WTC11 (cell line): Measurements from ENCODE around the gene ZNF292. TPM values are rescaled to one million over a fixed set of nuclear protein-coding genes. Genes with fewer than 3 reads are reported as not detected.

Experiments
- ATAC-seq: fragments of 200-7000 bp; cut with Tn5 transposase; 2 replicates; pipeline ENCODE4 v1.10.0; 2021; ENCODE audit warnings: mild to moderate bottlenecking, moderate library complexity
- CTCF ChIA-PET: fragments of 300-600 bp; sonication (Branson Sonifier 250); formaldehyde crosslinking; loops from one replicate; lab custom pipeline; 2021; ENCODE audit warnings: antibody characterized with exemption; lab: Charles Lee
- POLR2A ChIA-PET: fragments of 350-600 bp; sonication (Branson Sonifier 250); formaldehyde crosslinking; loops from one replicate; lab custom pipeline; 2021; ENCODE audit warnings: antibody characterized with exemption; lab: Charles Lee
- DNase-seq: peaks from one replicate; pipeline ENCODE4 v3.0.0; 2021; ENCODE audit warnings: low spot score
- H3K27ac Mint-ChIP-seq: 2 replicates; pipeline ENCODE4 v1.8.0; 2021; ENCODE audit warnings: mixed read lengths
- H3K27me3 Mint-ChIP-seq: 2 replicates; pipeline ENCODE4 v1.8.0; 2021; ENCODE audit warnings: low read depth, mild to moderate bottlenecking, moderate library complexity, mixed read lengths
- H3K36me3 Mint-ChIP-seq: 2 replicates; pipeline ENCODE4 v1.8.0; 2021; ENCODE audit warnings: mixed read lengths
- H3K4me1 Mint-ChIP-seq: 2 replicates; pipeline ENCODE4 v1.8.0; 2022; ENCODE audit warnings: mixed read lengths
- H3K4me3 Mint-ChIP-seq: 2 replicates; pipeline ENCODE4 v1.8.0; 2021; ENCODE audit warnings: mild to moderate bottlenecking, moderate library complexity, mixed read lengths
- H3K9me3 Mint-ChIP-seq: 2 replicates; pipeline ENCODE4 v1.8.0; 2021; ENCODE audit warnings: mixed read lengths
- ELF4 ChIP-seq: sonication (generic); formaldehyde crosslinking; IDR thresholded peaks from 2 replicates; pipeline ENCODE4 v1.8.1; 2022; ENCODE audit warnings: low read depth, mild to moderate bottlenecking, moderate library complexity, missing genetic modification reagents
- ESRRA ChIP-seq: sonication (generic); formaldehyde crosslinking; IDR thresholded peaks from 2 replicates; pipeline ENCODE4 v1.8.1; 2022; ENCODE audit warnings: mild to moderate bottlenecking, missing genetic modification reagents, borderline replicate concordance
- GABPB1 ChIP-seq: sonication (generic); formaldehyde crosslinking; IDR thresholded peaks from 2 replicates; pipeline ENCODE4 v1.8.1; 2023; ENCODE audit warnings: mild to moderate bottlenecking, missing genetic modification reagents
- KAT7 ChIP-seq: sonication (generic); formaldehyde crosslinking; IDR thresholded peaks from 2 replicates; pipeline ENCODE4 v1.8.1; 2023; ENCODE audit warnings: missing genetic modification reagents, mild to moderate bottlenecking, borderline replicate concordance
- MXD4 ChIP-seq: fragments of 250-450 bp; sonication (Bioruptor Pico); IDR thresholded peaks from 2 replicates; pipeline ENCODE4 v1.8.0; 2021; ENCODE audit warnings: mild to moderate bottlenecking, moderate library complexity, borderline replicate concordance
- NFYB ChIP-seq: sonication (generic); formaldehyde crosslinking; conservative IDR thresholded peaks from 2 replicates; pipeline ENCODE4 v1.8.0; 2022; ENCODE audit warnings: low read depth, missing genetic modification reagents
- OVOL2 ChIP-seq: fragments of 250-450 bp; sonication (Bioruptor Pico); IDR thresholded peaks from 2 replicates; pipeline ENCODE4 v1.9.0; 2021; ENCODE audit warnings: mild to moderate bottlenecking, borderline replicate concordance
- RORB ChIP-seq: fragments of 250-450 bp; sonication (Bioruptor Pico); IDR thresholded peaks from 2 replicates; pipeline ENCODE4 v1.9.0; 2021; ENCODE audit warnings: mild to moderate bottlenecking
- SMAD3 ChIP-seq: sonication (generic); formaldehyde crosslinking; IDR thresholded peaks from 2 replicates; pipeline ENCODE4 v1.8.0; 2022; ENCODE audit warnings: missing genetic modification reagents, mild to moderate bottlenecking, borderline replicate concordance
- SOX15 ChIP-seq: fragments of 250-450 bp; sonication (Bioruptor Pico); IDR thresholded peaks from 2 replicates; pipeline ENCODE4 v1.9.0; 2021; ENCODE audit warnings: mild to moderate bottlenecking
- TCF7 ChIP-seq: sonication (generic); formaldehyde crosslinking; IDR thresholded peaks from 2 replicates; pipeline ENCODE4 v1.8.0; 2022; ENCODE audit warnings: mild to moderate bottlenecking, low read depth, missing genetic modification reagents, moderate library complexity
- total RNA-seq: library from RNA; stranded (reverse); gene quantifications from 3 replicates; pipeline ENCODE4 v1.2.3, GENCODE V29; 2021
- TF ChIP-seq, protein P1 (sequence below): fragments of 250-450 bp; sonication (Bioruptor Pico); IDR thresholded peaks from 2 replicates; pipeline ENCODE4 v1.9.0; 2021; ENCODE audit warnings: moderate library complexity, mild to moderate bottlenecking, inconsistent platforms, borderline replicate concordance
- TF ChIP-seq, protein P2 (sequence below): sonication (generic); formaldehyde crosslinking; IDR thresholded peaks from 2 replicates; pipeline ENCODE4 v1.8.0; 2022; ENCODE audit warnings: mild to moderate bottlenecking, missing genetic modification reagents
- TF ChIP-seq, protein P3 (sequence below): sonication (generic); formaldehyde crosslinking; IDR thresholded peaks from 2 replicates; pipeline ENCODE4 v1.8.1; 2022; ENCODE audit warnings: low read depth, missing genetic modification reagents, borderline replicate concordance
- TF ChIP-seq, protein P4 (sequence below): sonication (generic); formaldehyde crosslinking; IDR thresholded peaks from 2 replicates; pipeline ENCODE4 v1.8.1; 2022; ENCODE audit warnings: mild to moderate bottlenecking, moderate library complexity, missing genetic modification reagents
- TF ChIP-seq, protein P5 (sequence below): sonication (generic); formaldehyde crosslinking; conservative IDR thresholded peaks from 2 replicates; pipeline ENCODE4 v1.8.1; 2023; ENCODE audit warnings: mild to moderate bottlenecking, low read depth, missing genetic modification reagents, moderate library complexity
- TF ChIP-seq, protein P6 (sequence below): sonication (generic); formaldehyde crosslinking; IDR thresholded peaks from 2 replicates; pipeline ENCODE4 v1.8.1; 2023; ENCODE audit warnings: mild to moderate bottlenecking, missing genetic modification reagents
- TF ChIP-seq, protein P7 (sequence below): sonication (generic); formaldehyde crosslinking; IDR thresholded peaks from 2 replicates; pipeline ENCODE4 v1.8.0; 2023; ENCODE audit warnings: missing genetic modification reagents, mild to moderate bottlenecking, borderline replicate concordance
- TF ChIP-seq, protein P8 (sequence below): sonication (generic); formaldehyde crosslinking; IDR thresholded peaks from 2 replicates; pipeline ENCODE4 v1.8.1; 2023; ENCODE audit warnings: mild to moderate bottlenecking, missing genetic modification reagents, moderate library complexity

ZNF292 gene
- total RNA-seq, 1 experiment from 2014 or later = 42.1 TPM

DNA sequence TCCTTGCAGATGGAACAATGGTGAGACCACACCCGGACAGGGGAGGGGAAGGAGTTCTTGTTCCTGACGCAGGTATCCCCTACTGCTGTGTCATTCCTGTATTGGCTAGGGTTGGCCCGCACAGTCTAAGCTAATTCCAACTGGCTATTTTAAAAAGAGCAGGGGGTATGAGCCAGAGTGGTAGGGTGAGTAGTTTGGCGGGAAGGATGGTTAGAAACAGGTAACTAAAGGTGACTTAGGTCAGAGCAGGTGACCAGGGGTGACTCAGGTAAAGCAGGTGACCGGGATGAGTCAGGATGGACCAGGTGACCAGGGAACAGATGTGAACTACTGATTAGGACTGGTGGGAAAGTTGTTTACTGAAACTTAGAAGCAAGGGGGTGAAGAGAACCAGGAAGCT lies 58.0 kb downstream of the ZNF292 start (continued):
- TF ChIP-seq, protein P1, sequence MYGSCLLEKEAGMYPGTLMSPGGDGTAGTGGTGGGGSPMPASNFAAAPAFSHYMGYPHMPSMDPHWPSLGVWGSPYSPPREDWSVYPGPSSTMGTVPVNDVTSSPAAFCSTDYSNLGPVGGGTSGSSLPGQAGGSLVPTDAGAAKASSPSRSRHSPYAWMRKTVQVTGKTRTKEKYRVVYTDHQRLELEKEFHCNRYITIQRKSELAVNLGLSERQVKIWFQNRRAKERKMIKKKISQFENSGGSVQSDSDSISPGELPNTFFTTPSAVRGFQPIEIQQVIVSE (CRISPR knock-in tag) = no peak
- no peak for TF ChIP-seq NFYB (CRISPR knock-in tag)
- TF ChIP-seq TCF7 (CRISPR knock-in tag) = no peak
- TF ChIP-seq, protein P2, sequence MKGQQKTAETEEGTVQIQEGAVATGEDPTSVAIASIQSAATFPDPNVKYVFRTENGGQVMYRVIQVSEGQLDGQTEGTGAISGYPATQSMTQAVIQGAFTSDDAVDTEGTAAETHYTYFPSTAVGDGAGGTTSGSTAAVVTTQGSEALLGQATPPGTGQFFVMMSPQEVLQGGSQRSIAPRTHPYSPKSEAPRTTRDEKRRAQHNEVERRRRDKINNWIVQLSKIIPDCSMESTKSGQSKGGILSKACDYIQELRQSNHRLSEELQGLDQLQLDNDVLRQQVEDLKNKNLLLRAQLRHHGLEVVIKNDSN (CRISPR knock-in tag) = no peak
- no peak for TF ChIP-seq SOX15 (CRISPR knock-in tag)

DNA sequence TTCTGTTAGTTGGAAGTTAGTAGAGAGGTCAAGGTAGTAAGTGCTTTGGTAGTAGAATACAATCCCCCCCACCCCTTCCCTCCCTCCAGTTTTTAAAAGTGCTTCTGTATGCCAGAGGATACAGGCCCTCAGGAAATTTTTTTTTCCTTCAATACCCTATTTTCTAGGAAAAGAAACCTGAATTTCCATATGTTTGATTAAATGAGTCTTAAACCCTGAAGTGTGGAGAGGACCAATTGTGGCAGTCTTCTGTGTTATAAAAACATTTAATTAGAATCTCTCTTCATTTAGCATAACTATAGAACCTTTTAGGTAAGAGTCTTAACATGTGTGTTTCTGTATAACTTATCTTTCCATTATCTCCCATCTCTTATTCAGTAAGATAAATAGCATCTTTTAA lies 59.5 kb downstream of the ZNF292 start:
- ATAC-seq = no peak
- peaks cover 10% of the 10 kb centered on the region for H3K36me3 Mint-ChIP-seq
- no peaks in the 10 kb centered on the region for H3K27me3 Mint-ChIP-seq
- no peak for DNase-seq
- peaks cover 49% of the 10 kb centered on the region for H3K4me1 Mint-ChIP-seq
- H3K4me3 Mint-ChIP-seq = no peak overlapping the region
- no peaks in the 10 kb centered on the region for H3K9me3 Mint-ChIP-seq
- TF ChIP-seq, protein P3, sequence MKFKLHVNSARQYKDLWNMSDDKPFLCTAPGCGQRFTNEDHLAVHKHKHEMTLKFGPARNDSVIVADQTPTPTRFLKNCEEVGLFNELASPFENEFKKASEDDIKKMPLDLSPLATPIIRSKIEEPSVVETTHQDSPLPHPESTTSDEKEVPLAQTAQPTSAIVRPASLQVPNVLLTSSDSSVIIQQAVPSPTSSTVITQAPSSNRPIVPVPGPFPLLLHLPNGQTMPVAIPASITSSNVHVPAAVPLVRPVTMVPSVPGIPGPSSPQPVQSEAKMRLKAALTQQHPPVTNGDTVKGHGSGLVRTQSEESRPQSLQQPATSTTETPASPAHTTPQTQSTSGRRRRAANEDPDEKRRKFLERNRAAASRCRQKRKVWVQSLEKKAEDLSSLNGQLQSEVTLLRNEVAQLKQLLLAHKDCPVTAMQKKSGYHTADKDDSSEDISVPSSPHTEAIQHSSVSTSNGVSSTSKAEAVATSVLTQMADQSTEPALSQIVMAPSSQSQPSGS (CRISPR knock-in tag) = no peak
- TF ChIP-seq ESRRA (CRISPR knock-in tag) (no peak), MXD4 (CRISPR knock-in tag) (no peak), RORB (no peak), GABPB1 (CRISPR knock-in tag) (no peak), NFYB (CRISPR knock-in tag) (no peak), KAT7 (CRISPR knock-in tag) (no peak), OVOL2 (no peak), ELF4 (no peak), SMAD3 (CRISPR knock-in tag) (no peak)
- TF ChIP-seq, protein P4, sequence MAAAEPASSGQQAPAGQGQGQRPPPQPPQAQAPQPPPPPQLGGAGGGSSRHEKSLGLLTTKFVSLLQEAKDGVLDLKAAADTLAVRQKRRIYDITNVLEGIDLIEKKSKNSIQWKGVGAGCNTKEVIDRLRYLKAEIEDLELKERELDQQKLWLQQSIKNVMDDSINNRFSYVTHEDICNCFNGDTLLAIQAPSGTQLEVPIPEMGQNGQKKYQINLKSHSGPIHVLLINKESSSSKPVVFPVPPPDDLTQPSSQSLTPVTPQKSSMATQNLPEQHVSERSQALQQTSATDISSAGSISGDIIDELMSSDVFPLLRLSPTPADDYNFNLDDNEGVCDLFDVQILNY (CRISPR knock-in tag) = no peak
- TF ChIP-seq, protein P5, sequence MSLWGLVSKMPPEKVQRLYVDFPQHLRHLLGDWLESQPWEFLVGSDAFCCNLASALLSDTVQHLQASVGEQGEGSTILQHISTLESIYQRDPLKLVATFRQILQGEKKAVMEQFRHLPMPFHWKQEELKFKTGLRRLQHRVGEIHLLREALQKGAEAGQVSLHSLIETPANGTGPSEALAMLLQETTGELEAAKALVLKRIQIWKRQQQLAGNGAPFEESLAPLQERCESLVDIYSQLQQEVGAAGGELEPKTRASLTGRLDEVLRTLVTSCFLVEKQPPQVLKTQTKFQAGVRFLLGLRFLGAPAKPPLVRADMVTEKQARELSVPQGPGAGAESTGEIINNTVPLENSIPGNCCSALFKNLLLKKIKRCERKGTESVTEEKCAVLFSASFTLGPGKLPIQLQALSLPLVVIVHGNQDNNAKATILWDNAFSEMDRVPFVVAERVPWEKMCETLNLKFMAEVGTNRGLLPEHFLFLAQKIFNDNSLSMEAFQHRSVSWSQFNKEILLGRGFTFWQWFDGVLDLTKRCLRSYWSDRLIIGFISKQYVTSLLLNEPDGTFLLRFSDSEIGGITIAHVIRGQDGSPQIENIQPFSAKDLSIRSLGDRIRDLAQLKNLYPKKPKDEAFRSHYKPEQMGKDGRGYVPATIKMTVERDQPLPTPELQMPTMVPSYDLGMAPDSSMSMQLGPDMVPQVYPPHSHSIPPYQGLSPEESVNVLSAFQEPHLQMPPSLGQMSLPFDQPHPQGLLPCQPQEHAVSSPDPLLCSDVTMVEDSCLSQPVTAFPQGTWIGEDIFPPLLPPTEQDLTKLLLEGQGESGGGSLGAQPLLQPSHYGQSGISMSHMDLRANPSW (CRISPR knock-in tag) = no peak
- TF ChIP-seq, protein P6, sequence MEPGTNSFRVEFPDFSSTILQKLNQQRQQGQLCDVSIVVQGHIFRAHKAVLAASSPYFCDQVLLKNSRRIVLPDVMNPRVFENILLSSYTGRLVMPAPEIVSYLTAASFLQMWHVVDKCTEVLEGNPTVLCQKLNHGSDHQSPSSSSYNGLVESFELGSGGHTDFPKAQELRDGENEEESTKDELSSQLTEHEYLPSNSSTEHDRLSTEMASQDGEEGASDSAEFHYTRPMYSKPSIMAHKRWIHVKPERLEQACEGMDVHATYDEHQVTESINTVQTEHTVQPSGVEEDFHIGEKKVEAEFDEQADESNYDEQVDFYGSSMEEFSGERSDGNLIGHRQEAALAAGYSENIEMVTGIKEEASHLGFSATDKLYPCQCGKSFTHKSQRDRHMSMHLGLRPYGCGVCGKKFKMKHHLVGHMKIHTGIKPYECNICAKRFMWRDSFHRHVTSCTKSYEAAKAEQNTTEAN (CRISPR knock-in tag) = no peak
- TF ChIP-seq, protein P7, sequence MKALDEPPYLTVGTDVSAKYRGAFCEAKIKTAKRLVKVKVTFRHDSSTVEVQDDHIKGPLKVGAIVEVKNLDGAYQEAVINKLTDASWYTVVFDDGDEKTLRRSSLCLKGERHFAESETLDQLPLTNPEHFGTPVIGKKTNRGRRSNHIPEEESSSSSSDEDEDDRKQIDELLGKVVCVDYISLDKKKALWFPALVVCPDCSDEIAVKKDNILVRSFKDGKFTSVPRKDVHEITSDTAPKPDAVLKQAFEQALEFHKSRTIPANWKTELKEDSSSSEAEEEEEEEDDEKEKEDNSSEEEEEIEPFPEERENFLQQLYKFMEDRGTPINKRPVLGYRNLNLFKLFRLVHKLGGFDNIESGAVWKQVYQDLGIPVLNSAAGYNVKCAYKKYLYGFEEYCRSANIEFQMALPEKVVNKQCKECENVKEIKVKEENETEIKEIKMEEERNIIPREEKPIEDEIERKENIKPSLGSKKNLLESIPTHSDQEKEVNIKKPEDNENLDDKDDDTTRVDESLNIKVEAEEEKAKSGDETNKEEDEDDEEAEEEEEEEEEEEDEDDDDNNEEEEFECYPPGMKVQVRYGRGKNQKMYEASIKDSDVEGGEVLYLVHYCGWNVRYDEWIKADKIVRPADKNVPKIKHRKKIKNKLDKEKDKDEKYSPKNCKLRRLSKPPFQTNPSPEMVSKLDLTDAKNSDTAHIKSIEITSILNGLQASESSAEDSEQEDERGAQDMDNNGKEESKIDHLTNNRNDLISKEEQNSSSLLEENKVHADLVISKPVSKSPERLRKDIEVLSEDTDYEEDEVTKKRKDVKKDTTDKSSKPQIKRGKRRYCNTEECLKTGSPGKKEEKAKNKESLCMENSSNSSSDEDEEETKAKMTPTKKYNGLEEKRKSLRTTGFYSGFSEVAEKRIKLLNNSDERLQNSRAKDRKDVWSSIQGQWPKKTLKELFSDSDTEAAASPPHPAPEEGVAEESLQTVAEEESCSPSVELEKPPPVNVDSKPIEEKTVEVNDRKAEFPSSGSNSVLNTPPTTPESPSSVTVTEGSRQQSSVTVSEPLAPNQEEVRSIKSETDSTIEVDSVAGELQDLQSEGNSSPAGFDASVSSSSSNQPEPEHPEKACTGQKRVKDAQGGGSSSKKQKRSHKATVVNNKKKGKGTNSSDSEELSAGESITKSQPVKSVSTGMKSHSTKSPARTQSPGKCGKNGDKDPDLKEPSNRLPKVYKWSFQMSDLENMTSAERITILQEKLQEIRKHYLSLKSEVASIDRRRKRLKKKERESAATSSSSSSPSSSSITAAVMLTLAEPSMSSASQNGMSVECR (CRISPR knock-in tag) = no peak
- TF ChIP-seq, protein P8, sequence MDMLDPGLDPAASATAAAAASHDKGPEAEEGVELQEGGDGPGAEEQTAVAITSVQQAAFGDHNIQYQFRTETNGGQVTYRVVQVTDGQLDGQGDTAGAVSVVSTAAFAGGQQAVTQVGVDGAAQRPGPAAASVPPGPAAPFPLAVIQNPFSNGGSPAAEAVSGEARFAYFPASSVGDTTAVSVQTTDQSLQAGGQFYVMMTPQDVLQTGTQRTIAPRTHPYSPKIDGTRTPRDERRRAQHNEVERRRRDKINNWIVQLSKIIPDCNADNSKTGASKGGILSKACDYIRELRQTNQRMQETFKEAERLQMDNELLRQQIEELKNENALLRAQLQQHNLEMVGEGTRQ = no peak
- ChIA-PET POLR2A (no interaction called here), CTCF (no interaction called here)
- peak overlapping the region; percentile 77; the same call in 1 of the 2 replicates for H3K27ac Mint-ChIP-seq
